ENCODE results near the gene BMP7.

GRCh38 chr20:57224641-57225138 lies 41.8 kb downstream of the BMP7 start:
- TF ChIP-seq GATA2 (IDR thresholded peaks at IDR 0.05; ENCODE audit: low read depth, low read length): peak; percentile 68
- TF ChIP-seq GATA3 (IDR thresholded peaks at IDR 0.05; ENCODE audit: low read depth, low read length): no peak

Data from SH-SY5Y (cell line).